COLO668 (cell line): ENCODE results near the gene UGT8.
"Not testable (repeated sequence)": the region's sequence is repeated elsewhere in the genome, so short reads cannot be mapped to it uniquely, and the experiment has no call there.

Experiments
- DNase-seq: peaks from one replicate; lab custom pipeline; 2025; ENCODE audit not compliant: unreplicated experiment; lab: John Stamatoyannopoulos, UW

The UGT8 gene, protein sequence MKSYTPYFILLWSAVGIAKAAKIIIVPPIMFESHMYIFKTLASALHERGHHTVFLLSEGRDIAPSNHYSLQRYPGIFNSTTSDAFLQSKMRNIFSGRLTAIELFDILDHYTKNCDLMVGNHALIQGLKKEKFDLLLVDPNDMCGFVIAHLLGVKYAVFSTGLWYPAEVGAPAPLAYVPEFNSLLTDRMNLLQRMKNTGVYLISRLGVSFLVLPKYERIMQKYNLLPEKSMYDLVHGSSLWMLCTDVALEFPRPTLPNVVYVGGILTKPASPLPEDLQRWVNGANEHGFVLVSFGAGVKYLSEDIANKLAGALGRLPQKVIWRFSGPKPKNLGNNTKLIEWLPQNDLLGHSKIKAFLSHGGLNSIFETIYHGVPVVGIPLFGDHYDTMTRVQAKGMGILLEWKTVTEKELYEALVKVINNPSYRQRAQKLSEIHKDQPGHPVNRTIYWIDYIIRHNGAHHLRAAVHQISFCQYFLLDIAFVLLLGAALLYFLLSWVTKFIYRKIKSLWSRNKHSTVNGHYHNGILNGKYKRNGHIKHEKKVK

DNA sequence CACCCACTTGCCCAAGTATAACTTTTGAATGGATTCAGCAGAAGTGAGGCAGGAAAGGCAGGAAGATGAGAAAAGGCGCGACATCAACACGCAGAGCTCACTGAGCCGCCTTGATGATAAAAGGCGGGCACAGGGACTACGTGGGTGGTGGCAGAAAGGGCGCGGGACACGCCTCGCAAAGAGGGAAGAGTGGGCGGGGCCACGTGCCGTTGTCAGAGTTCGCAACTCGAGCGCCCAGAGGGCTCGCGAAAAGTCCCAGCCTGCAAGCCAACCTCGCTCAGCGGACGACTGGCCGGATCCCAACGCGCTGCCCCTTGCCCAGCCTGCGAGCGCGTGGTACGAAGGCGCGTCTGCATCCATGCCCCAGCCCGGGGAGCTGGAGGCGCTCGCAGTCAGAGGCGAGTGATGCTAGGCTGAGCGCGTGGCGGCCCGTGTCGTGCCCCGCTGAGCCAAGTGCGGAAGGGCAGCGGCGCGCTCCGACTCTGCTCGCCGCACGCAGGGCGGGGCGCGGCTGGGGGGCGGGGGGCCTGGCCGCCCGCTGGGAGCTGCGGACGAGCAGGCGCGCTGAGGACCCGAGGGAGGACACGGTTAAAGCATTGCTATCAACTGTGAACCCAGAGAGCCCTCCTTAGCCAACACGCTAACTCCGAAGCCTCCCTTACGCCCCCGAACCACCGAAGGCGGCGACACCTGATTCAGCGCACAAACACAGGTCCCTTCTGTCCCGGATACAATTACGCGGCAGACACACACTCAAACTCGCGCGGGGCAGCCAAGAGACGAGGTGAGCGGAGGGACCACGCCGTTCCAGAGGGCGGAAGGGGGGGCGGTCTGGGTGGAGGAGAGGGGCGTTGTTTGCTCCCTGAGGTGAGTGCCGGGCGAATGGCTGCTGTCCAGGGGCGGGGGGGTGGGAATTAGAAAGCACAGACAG lies at the start of gene UGT8:
TSS of gene UGT8 (plus strand) at position 617 of the 931 bp plus-strand sequence. CDS start 24,074 bp downstream, outside the sequence.
- DNase-seq: peak; percentile 92

GRCh38 chr4:114549638-114550037 lies 49.0 kb upstream of the UGT8 start:
- DNase-seq: no peak

GRCh38 chr4:114558446-114559020 lies 40.1 kb upstream of the UGT8 start:
- no peak for DNase-seq

GRCh38 chr4:114561590-114561989 lies 37.0 kb upstream of the UGT8 start:
- DNase-seq: no peak

GRCh38 chr4:114562176-114562904 lies 36.3 kb upstream of the UGT8 start:
- DNase-seq: no peak

GRCh38 chr4:114563536-114564315 lies 34.9 kb upstream of the UGT8 start:
- DNase-seq: no peak

DNA sequence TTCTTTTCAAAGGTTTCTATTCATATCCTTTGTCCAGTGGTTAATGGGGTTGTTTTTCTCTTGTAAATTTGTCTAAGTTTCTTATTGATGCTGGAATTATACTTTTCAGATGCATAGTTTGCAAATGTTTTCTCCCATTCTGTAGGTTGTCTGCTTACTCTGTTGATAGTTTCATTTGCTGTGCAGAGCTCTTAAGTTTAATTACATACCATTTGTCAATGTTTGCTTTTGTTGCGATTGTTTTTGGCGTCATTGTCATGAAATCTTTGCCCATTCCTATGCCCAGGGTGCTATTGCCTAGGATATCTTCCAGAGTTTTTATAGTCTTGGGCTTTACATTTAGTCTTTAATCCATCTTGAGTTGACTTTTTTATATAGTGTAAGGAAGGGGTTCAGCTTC lies 21.2 kb upstream of the UGT8 start:
- no peak for DNase-seq

DNA sequence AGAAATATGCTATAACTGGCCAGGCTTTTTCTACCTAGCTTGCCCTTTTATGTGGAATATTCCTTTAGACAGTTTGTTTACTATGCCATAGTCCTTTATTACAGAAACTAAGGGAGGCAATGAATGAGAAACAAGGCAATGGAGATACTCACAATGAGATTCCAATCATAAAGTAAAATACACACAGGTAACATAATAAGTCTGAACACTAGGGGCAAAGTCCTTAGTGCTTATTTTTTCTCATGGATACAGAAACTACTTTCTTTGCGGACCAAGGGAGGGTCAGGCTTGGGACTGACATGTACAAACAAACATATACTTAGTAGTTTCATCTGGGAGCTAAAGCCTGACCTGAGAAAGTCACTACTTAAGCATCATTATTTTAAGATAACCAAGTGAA lies 16.0 kb upstream of the UGT8 start:
- DNase-seq: no peak

DNA sequence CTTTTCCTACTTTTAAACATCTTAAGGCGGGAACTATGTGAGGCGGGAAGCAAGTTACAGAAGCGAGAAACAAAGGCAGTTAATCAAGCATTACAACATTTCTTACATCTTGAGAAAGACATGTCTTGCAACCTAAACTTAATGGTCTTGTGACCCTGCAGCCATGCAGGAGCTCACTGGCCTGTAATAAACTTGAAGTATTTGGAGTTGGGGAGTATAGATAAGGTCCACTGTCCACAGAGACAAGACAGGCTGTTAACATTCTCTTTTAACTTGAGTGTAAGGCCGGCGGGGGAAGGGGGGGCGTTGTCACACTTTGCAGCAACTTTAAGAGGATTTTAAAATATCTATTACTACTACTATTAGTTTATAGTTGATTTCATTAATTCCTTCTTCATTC lies 10.3 kb upstream of the UGT8 start:
- no peak for DNase-seq

DNA sequence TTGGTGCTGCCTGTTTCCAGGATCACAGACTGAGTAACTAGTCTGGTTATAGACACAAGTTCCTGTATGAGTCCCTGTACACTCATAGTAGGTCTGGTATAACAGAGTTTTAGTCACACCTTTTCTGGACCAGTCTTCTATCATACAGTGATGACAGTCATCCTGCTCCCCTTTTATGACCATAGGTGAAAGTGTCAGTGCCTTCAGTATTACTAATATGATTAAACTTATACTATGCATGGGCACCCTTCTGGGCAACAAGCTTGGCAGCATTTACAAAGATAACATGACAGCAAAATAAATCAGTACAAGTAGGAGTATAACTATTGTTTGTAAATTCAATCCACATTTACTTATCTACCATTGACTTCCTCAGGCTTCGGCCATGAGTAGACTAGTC lies 8.2 kb upstream of the UGT8 start:
- not testable (repeated sequence) for DNase-seq

GRCh38 chr4:114593526-114593925 lies 5.1 kb upstream of the UGT8 start:
- DNase-seq: no peak

GRCh38 chr4:114595207-114595606 lies 3.4 kb upstream of the UGT8 start:
- DNase-seq: no peak

DNA sequence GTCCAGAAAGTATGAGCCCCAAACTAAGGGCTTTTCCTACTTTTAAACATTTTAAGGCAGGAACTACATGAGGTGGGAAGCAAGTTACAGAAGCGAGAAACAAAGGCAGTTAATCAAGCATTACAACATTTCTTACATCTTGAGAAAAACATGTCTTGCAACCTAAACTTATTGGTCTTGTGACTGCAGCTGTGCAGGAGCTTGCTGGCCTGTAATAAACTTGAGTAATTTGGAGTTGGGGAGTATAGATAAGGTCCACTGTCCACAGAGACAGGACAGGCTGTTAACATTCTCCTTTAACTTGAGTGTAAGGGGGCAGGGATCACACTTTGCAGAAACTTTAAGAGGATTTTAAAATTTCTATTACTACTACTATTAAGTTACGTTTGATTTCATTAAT lies 2.7 kb upstream of the UGT8 start:
- no peak for DNase-seq

DNA sequence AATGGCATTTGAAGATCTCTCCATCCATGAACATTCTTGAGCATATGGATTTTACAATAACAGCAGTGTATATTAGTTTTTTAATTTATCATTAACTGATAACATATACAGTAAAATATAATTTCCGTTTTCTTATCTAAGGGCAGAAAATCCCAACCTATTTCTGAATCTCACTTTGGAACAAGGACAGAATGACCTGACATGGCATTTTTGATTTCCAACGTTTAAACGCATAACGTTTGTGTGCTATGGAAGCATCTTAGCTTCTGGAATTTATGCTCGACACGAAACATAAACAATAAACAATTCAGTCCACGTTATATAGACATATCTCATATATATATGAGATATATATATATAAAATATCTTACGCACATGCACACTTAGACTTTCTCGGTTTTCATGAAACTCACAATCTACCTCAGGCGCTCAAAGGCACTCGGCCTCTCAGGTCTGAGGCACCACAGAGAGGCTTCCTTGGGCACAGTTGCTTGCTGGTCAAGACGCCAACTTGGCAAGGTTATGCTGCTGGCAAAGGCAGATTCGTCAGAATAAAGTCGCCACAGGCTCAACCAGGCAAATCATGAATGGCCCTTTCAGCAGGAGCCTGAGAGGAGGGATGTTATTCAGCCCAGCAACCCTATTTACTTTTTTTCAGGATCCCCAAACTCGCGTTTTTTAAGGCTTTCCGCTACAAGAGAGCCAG lies 1.0 kb upstream of the UGT8 start:
- no peak for DNase-seq

DNA sequence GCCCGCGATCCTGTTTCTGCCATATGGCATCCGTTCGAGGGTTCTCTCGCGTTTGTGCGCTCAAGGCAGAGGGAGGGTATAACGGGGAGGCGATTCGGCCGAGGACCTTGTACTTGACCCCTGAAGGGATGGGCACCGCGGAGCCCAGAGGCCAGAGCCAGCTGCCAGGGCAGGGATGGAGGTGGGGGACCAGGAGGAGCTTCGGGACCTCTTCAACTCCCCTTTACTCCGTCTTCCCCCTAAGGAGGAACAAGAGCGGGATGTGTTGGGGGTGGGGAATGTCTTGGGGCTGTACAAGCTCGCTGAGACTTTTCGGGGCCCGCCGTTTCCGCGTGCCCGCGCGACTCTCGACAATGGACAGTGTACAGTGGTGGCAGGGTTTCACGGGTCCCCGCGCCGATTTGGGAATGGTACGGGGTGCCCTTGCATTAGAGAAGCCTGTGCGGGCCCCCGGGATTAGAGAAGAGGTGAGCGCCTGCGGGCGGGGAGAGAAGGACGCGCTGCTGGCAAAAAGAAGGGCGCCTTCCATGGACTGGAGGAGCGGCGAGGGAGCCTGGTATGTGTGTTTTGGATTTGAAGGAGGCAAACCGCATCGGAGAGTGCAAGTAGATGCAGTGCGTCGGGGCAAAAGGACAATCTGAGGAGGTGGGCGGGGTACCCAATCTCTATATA lies 760 bp downstream of the UGT8 start:
- peak; percentile 63 for DNase-seq

DNA sequence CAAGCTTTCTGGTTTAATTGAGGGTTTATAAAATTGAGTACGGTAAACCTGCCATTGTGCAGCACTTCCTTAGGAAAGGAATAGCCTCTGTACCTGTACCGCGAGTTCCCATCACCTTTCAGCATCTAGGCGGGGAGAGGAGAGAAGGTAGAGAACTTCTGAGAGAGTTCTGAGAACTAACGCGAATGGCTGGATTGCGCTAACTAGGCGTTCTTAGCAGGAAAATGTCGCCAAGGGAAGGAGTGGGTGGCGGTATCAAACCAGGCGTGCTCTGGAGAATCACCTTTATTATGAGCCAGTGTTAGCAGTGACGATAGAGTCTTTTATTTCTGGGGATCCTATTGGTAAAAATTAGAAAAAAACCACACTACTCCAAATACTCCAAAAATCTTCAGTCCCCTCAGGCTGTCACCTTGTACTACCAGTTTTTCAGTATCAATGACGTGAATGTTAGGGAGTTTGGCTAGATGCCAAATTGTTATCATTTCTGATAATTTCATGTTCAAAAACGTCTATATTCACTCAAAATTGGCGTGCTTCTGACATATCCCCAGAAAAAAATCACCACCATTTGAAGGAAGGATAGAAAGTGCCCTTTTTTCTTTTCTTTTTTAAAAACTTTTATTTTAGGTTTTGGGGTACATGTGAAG lies 1.4 kb downstream of the UGT8 start:
- DNase-seq: peak; percentile 31

DNA sequence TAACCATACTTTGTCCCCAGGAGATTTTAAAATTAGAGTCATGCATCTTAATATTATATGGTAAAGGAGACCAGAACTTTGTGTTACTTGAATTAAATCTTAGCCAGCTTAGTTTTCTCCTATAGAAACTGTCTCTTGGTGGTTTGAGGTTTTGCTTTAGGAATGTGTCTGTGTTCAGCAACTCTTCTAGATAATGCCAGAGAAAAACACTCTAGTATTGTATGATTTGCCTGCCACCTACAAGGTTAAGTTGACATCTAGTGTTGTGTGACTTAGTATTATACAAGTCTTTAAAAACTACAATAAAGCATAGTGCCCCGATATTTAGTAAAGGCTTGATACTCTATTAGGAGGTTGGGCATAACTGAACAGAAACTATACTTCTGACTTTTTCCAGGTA lies 2.1 kb downstream of the UGT8 start:
- no peak for DNase-seq
